HepG2 (cell line): ENCODE measurements around the gene IRF2. TPM values are rescaled to one million over a fixed set of nuclear protein-coding genes. Genes with fewer than 3 reads are reported as not detected.
A peak's percentile ranks its signal among the peaks of the same experiment; 100 is the strongest.

Experiments used
- ATAC-seq: fragments of 200-7000 bp; cut with Tn5 transposase; 3 replicates; pipeline ENCODE4 v1.9.1; 2020; ENCODE audit warnings: mild to moderate bottlenecking, moderate library complexity
- BruUV-seq: library from RNA; stranded (reverse); fragments of 400-500 nt; replicated peaks from 2 replicates; lab custom pipeline; 2021; lab: Mats Ljungman, UMichigan
- CTCF ChIA-PET: fragments of 300-600 bp; formaldehyde crosslinking; extraction: SDS; loops from one replicate; lab custom pipeline; 2021; ENCODE audit warnings: low total read pairs, inconsistent platforms, low intra/inter-chr PET ratio; lab: Yijun Ruan, JAX
- POLR2A ChIA-PET: fragments of 350-600 bp; sonication (Branson Sonifier 250); formaldehyde crosslinking; loops from one replicate; lab custom pipeline; 2020; ENCODE audit warnings: antibody characterized with exemption, inconsistent platforms; lab: Yijun Ruan, JAX
- DNase-seq: peaks from one replicate; pipeline ENCODE4 v3.0.0-alpha.2; 2015; ENCODE audit warnings: low spot score
- FAIRE-seq: peaks from 3 replicates; lab custom pipeline; 2011; peaks lifted over from hg19 to GRCh38; lab: Jason Lieb, UNC
- H2AFZ ChIP-seq: one replicate; pipeline ENCODE4 v1.6.1; 2011; ENCODE audit warnings: low read length, inconsistent platforms
- H3K27ac ChIP-seq: fragments of 300-600 bp; 3 replicates; pipeline ENCODE4 v1.8.0; 2011; ENCODE audit warnings: mixed run types, mild to moderate bottlenecking, mixed read lengths, low read length, inconsistent platforms; ENCODE audit not compliant: insufficient read depth; ENCODE audit errors: extremely low read length
- H3K27me3 ChIP-seq, 2 experiments: fragments of 200-600 bp in 1 of 2; 2 replicates in 1 of 2; 3 replicates in 1 of 2; pipeline versions ENCODE4 v1.6.0 to v1.8.0; 2011; ENCODE audit warnings: low read length in 2 of 2, mild to moderate bottlenecking in 2 of 2, moderate library complexity in 2 of 2, inconsistent platforms in 1 of 2; ENCODE audit not compliant: insufficient read depth in 2 of 2, control insufficient read depth in 1 of 2
- H3K36me3 ChIP-seq, 2 experiments: fragments of 200-600 bp in 1 of 2; replicated peaks in 1 of 2; 2 replicates in 1 of 2; 3 replicates in 1 of 2; pipeline versions ENCODE4 v1.5.1 to v1.8.0; 2011; ENCODE audit warnings: low read length in 2 of 2, inconsistent platforms in 1 of 2; ENCODE audit not compliant: insufficient read depth in 2 of 2, control insufficient read depth in 1 of 2
- H3K4me1 ChIP-seq: 2 replicates; pipeline ENCODE4 v1.5.1; 2012; ENCODE audit warnings: low read length, inconsistent platforms; ENCODE audit not compliant: insufficient read depth
- H3K4me2 ChIP-seq: 2 replicates; pipeline ENCODE4 v1.6.0; 2011; ENCODE audit warnings: low read depth, low read length, inconsistent platforms
- H3K4me3 ChIP-seq, 3 experiments: fragments of 200-600 bp in 1 of 3; sonication (generic), shearing (Covaris generic) in 1 of 3; replicated peaks in 1 of 3; 2 replicates each; pipeline ENCODE4 v1.5.1; 2011 to 2016; ENCODE audit warnings: low read length in 3 of 3, inconsistent platforms in 2 of 3, low read depth in 2 of 3, mild to moderate bottlenecking in 2 of 3, control low read depth in 1 of 3, mixed read lengths in 1 of 3; ENCODE audit not compliant: insufficient read depth in 1 of 3
- H3K79me2 ChIP-seq: one replicate; pipeline ENCODE4 v1.6.1; 2011; ENCODE audit warnings: low read length, inconsistent platforms; ENCODE audit not compliant: insufficient read depth
- H3K9ac ChIP-seq: 2 replicates; pipeline ENCODE4 v1.6.0; 2011; ENCODE audit warnings: mild to moderate bottlenecking, low read depth, low read length, inconsistent platforms; ENCODE audit not compliant: insufficient read depth
- H3K9me3 ChIP-seq: 2 replicates; pipeline ENCODE4 v1.5.1; 2012; ENCODE audit warnings: mild to moderate bottlenecking, low read length
- H4K20me1 ChIP-seq: 2 replicates; pipeline ENCODE4 v1.6.0; 2011; ENCODE audit warnings: inconsistent platforms, mild to moderate bottlenecking, low read length, moderate library complexity; ENCODE audit not compliant: insufficient read depth
- AKAP8 ChIP-seq: sonication (generic); formaldehyde crosslinking; IDR thresholded peaks from 2 replicates; pipeline ENCODE4 v1.5.1; 2020; ENCODE audit warnings: mild to moderate bottlenecking, missing genetic modification reagents
- ARID4A ChIP-seq: sonication (generic); formaldehyde crosslinking; IDR thresholded peaks from 2 replicates; pipeline ENCODE4 v1.5.0; 2020; ENCODE audit warnings: mild to moderate bottlenecking, missing genetic modification reagents, borderline replicate concordance
- CEBPB ChIP-seq: IDR thresholded peaks from 2 replicates; pipeline ENCODE4 v1.6.1; 2011; ENCODE audit warnings: low read depth, low read length, improper control_type of control experiment, borderline replicate concordance
- E2F2 ChIP-seq: sonication (generic); formaldehyde crosslinking; IDR thresholded peaks from 2 replicates; pipeline ENCODE4 v1.4.0; 2020; ENCODE audit warnings: missing genetic modification reagents, borderline replicate concordance
- HHEX ChIP-seq: IDR thresholded peaks from 2 replicates; pipeline ENCODE4 v1.6.1; 2016; ENCODE audit warnings: control low read depth
- HNF4A ChIP-seq: sonication (generic); formaldehyde crosslinking; IDR thresholded peaks from 2 replicates; pipeline ENCODE4 v1.4.0; 2020; ENCODE audit warnings: missing genetic modification reagents
- ISL2 ChIP-seq: sonication (generic); formaldehyde crosslinking; IDR thresholded peaks from 2 replicates; pipeline ENCODE4 v1.5.0; 2020; ENCODE audit warnings: missing genetic modification reagents
- MAX ChIP-seq: IDR thresholded peaks from 2 replicates; pipeline ENCODE4 v1.6.1; 2012; ENCODE audit warnings: inconsistent platforms
- PREB ChIP-seq: sonication (generic); formaldehyde crosslinking; IDR thresholded peaks from 2 replicates; pipeline ENCODE4 v1.4.0; 2020; ENCODE audit warnings: missing genetic modification reagents
- RORA ChIP-seq: sonication (generic); formaldehyde crosslinking; IDR thresholded peaks from 2 replicates; pipeline ENCODE4 v1.5.0; 2020; ENCODE audit warnings: mild to moderate bottlenecking, missing genetic modification reagents, moderate library complexity
- ZBTB20 ChIP-seq: sonication (generic); formaldehyde crosslinking; IDR thresholded peaks from 2 replicates; pipeline ENCODE4 v1.8.1; 2023; ENCODE audit warnings: missing genetic modification reagents, low read depth, mild to moderate bottlenecking, borderline replicate concordance
- ZKSCAN1 ChIP-seq: fragments of 150-350 bp; IDR thresholded peaks from 2 replicates; pipeline ENCODE4 v1.6.1; 2014; ENCODE audit warnings: low read length
- ZNF205 ChIP-seq: IDR thresholded peaks from 2 replicates; pipeline ENCODE4 v1.6.1; 2018; ENCODE audit warnings: missing biosample characterization, missing genetic modification reagents
- ZNF446 ChIP-seq: sonication (generic); formaldehyde crosslinking; IDR thresholded peaks from 2 replicates; pipeline ENCODE4 v1.5.0; 2020; ENCODE audit warnings: mild to moderate bottlenecking, missing genetic modification reagents
- ZNF800 ChIP-seq: sonication (generic); formaldehyde crosslinking; IDR thresholded peaks from 2 replicates; pipeline ENCODE4 v1.4.0; 2020; ENCODE audit warnings: missing genetic modification reagents
- ZNF816 ChIP-seq: sonication (generic); formaldehyde crosslinking; IDR thresholded peaks from 2 replicates; pipeline ENCODE4 v1.8.0; 2022; ENCODE audit warnings: missing genetic modification reagents, mild to moderate bottlenecking, borderline replicate concordance
- ZSCAN20 ChIP-seq: sonication (generic); formaldehyde crosslinking; IDR thresholded peaks from 2 replicates; pipeline ENCODE4 v1.4.0; 2020; ENCODE audit warnings: missing genetic modification reagents, mild to moderate bottlenecking, borderline replicate concordance
- WGBS: methylation state at CpG from one replicate; pipeline ENCODE4 v1.1.6; 2017; ENCODE audit warnings: low lambda C conversion rate; 5-methylcytosine and 5-hydroxymethylcytosine counted together
- in situ Hi-C: cut with HindIII; loops from 2 replicates; pipeline ENCODE4 v1.10.0; 2017; ENCODE audit warnings: low pct_unique_long_range_greater_than_20kb; ENCODE audit not compliant: extremely low pct_ligation_motif_present
- intact Hi-C: fragments of 100-400 bp; cut with micrococcal nuclease; formaldehyde crosslinking; loops from one replicate; pipeline ENCODE4 v1.10.0; 2022; ENCODE audit not compliant: unreplicated experiment
- polyA plus RNA-seq, 8 experiments: library from polyadenylated mRNA; depleted of rRNA in 3 of 8; stranded (reverse) in 7 of 8; unstranded in 1 of 8; fragments of >200 nt; fragmentation: Illumina TruSeq in 4 of 8; extraction: Trizol in 4 of 8; gene quantifications; 2 replicates each; pipeline versions ENCODE4 v1.2.1 to v1.2.3, GENCODE V29; 2011 to 2016; ENCODE audit warnings: low read depth in 4 of 8, missing spikeins in 1 of 8, mixed read lengths in 1 of 8; ENCODE audit not compliant: insufficient read depth in 1 of 8
- total RNA-seq, 5 experiments: library from RNA; depleted of rRNA; stranded (reverse); fragments of >200 nt; fragmentation: Illumina TruSeq; extraction: Trizol; gene quantifications; 2 replicates each; pipeline ENCODE4 v1.2.3, GENCODE V29; 2016; ENCODE audit warnings: low read depth in 1 of 5

The IRF2 gene
- total and polyA plus RNA-seq, 2 of the 13 experiments (the other 11 are each of a cell fraction or from before 2014, with no cell fraction given), result 15.5 to 28.8 TPM

GRCh38 chr4:184475096-184475461 lies 729 bp upstream of the IRF2 start:
- 0% methylated on average over 1 of the region's 17 CpGs for WGBS
- Histone ChIP-seq H3K27me3 (no peaks in the 10 kb centered on the region; a peak in 1 of 5 replicates), H3K4me3 (peak overlapping the region; percentile 90 to 98 (median 92)), H3K4me2 (peak overlapping the region; percentile 76), H2AFZ (no peak overlapping the region), H3K79me2 (peaks cover 46% of the 10 kb centered on the region), H4K20me1 (peaks cover 10% of the 10 kb centered on the region), H3K4me1 (peaks cover 61% of the 10 kb centered on the region), H3K36me3 (no peaks in the 10 kb centered on the region), H3K9ac (peak overlapping the region; percentile 71), H3K9me3 (no peaks in the 10 kb centered on the region), H3K27ac (peak overlapping the region; percentile 79)
- intact Hi-C loops (loop anchor here (2.0 to 10.0 kb wide), 2 partner anchors 62 to 170 kb away; partner anchors contain the start of genes CASP3 and PRIMPOL), in situ Hi-C loops (no loop called here)
- ChIA-PET CTCF (no interaction called here), POLR2A (interaction anchor here (0.9 to 1.8 kb wide), 13 partner anchors 12 to 210 kb away, joined by 3 to 23 read pairs (median 5); partner anchors contain the start of genes CASP3 and PRIMPOL)
- DNase-seq, result no peak
- ATAC-seq, result peak; percentile 2
- FAIRE-seq, result no peak
- BruUV-seq, result TSS peak; percentile 81
- no peak for TF ChIP-seq ISL2
- TF ChIP-seq ZKSCAN1, result no peak
- TF ChIP-seq ZBTB20 (CRISPR knock-in tag), result no peak
- TF ChIP-seq E2F2 (CRISPR knock-in tag), result no peak
- 0 out of 2 replicates have a peak, but pooled peaks have one; percentile 21 for TF ChIP-seq ZNF816
- no peak for TF ChIP-seq ZNF446 (CRISPR knock-in tag)
- no peak for TF ChIP-seq AKAP8 (CRISPR knock-in tag)
- TF ChIP-seq ZNF800, result no peak
- no peak for TF ChIP-seq CEBPB
- no peak for TF ChIP-seq HNF4A (CRISPR knock-in tag)
- no peak for TF ChIP-seq ARID4A (CRISPR knock-in tag)
- TF ChIP-seq PREB (CRISPR knock-in tag), result no peak
- no peak for TF ChIP-seq ZNF205
- no peak for TF ChIP-seq ZSCAN20 (CRISPR knock-in tag)
- TF ChIP-seq HHEX (CRISPR knock-in tag), result no peak
- no peak for TF ChIP-seq MAX
- TF ChIP-seq RORA (CRISPR knock-in tag), result no peak
